H1 (cell line): Measurements from ENCODE around the gene P4HA3. TPM values are rescaled to one million over a fixed set of nuclear protein-coding genes. Genes with fewer than 3 reads are reported as not detected.

ENCODE experiments used
- CTCF ChIA-PET: fragments of 300-600 bp; sonication (Branson Sonifier 250); formaldehyde crosslinking; loops from one replicate; lab custom pipeline; 2021; ENCODE audit not compliant: partially characterized antibody; lab: Charles Lee
- POLR2A ChIA-PET: fragments of 300-600 bp; sonication (Branson Sonifier 250); formaldehyde crosslinking; loops from one replicate; lab custom pipeline; 2021; ENCODE audit warnings: inconsistent platforms; ENCODE audit not compliant: partially characterized antibody; lab: Charles Lee
- DNase-seq, 2 experiments: peaks; one replicate each; pipeline versions ENCODE4 v3.0.0 to v3.0.0-alpha.2; 2010 to 2022; ENCODE audit warnings: low spot score in 2 of 2, low read depth in 1 of 2, mixed read lengths in 1 of 2
- FAIRE-seq: peaks from 2 replicates; lab custom pipeline; 2011; peaks lifted over from hg19 to GRCh38; lab: Jason Lieb, UNC
- H2AFZ ChIP-seq: 2 replicates; pipeline ENCODE4 v1.8.1; 2012; ENCODE audit warnings: low read length, inconsistent platforms
- H2AK5ac ChIP-seq: 2 replicates; pipeline ENCODE4 v1.6.1; 2013; ENCODE audit warnings: low read depth, low read length
- H2BK120ac ChIP-seq: replicated peaks from 2 replicates; pipeline ENCODE3; 2013; ENCODE audit warnings: low read depth, low read length, inconsistent platforms
- H2BK12ac ChIP-seq: 2 replicates; pipeline ENCODE4 v1.6.1; 2013; ENCODE audit warnings: low read depth, low read length
- H2BK15ac ChIP-seq: 2 replicates; pipeline ENCODE4 v1.6.1; 2013; ENCODE audit warnings: low read length
- H2BK20ac ChIP-seq: 2 replicates; pipeline ENCODE4 v1.6.1; 2013; ENCODE audit warnings: low read length
- H2BK5ac ChIP-seq: 2 replicates; pipeline ENCODE4 v1.6.1; 2013; ENCODE audit warnings: low read depth, low read length
- H3K14ac ChIP-seq: 2 replicates; pipeline ENCODE4 v1.6.1; 2013; ENCODE audit warnings: inconsistent platforms; ENCODE audit not compliant: insufficient read length
- H3K18ac ChIP-seq: 2 replicates; pipeline ENCODE4 v1.6.1; 2013; ENCODE audit warnings: low read length; ENCODE audit errors: extremely low read depth
- H3K23ac ChIP-seq: 2 replicates; pipeline ENCODE4 v1.6.1; 2013; ENCODE audit warnings: inconsistent platforms; ENCODE audit not compliant: insufficient read length
- H3K23me2 ChIP-seq: 2 replicates; pipeline ENCODE4 v1.6.1; 2013; ENCODE audit warnings: low read depth, low read length
- H3K27ac ChIP-seq: 2 replicates; pipeline ENCODE4 v1.6.1; 2011; ENCODE audit warnings: low read depth, low read length, inconsistent platforms
- H3K27me3 ChIP-seq, 4 experiments: replicated peaks in 1 of 4; 1 replicate in 1 of 4; 2 replicates in 3 of 4; pipeline versions ENCODE4 v1.6.1 to v1.8.1; 2011 to 2013; ENCODE audit warnings: low read length in 3 of 4, mild to moderate bottlenecking in 3 of 4, inconsistent platforms in 2 of 4, mixed read lengths in 2 of 4, moderate library complexity in 1 of 4; ENCODE audit not compliant: control insufficient read depth in 3 of 4, insufficient read depth in 3 of 4; ENCODE audit errors: extremely low read depth in 1 of 4
- H3K36me3 ChIP-seq, 4 experiments: 2 replicates each; pipeline versions ENCODE4 v1.6.1 to v1.8.1; 2011 to 2013; ENCODE audit warnings: mild to moderate bottlenecking in 4 of 4, low read length in 3 of 4, moderate library complexity in 2 of 4, control low read depth in 1 of 4, inconsistent platforms in 1 of 4; ENCODE audit not compliant: insufficient read depth in 4 of 4, control insufficient read depth in 2 of 4
- H3K4ac ChIP-seq: replicated peaks from 2 replicates; pipeline ENCODE3; 2013; ENCODE audit warnings: low read length, low read depth, mixed read lengths, inconsistent platforms; ENCODE audit not compliant: insufficient read length
- H3K4me1 ChIP-seq, 4 experiments: replicated peaks in 1 of 4; 1 replicate in 1 of 4; 2 replicates in 3 of 4; pipeline versions ENCODE4 v1.6.1 to v1.8.1; 2011 to 2013; ENCODE audit warnings: low read length in 3 of 4, inconsistent platforms in 2 of 4, mixed read lengths in 1 of 4; ENCODE audit not compliant: insufficient read depth in 4 of 4, control insufficient read depth in 3 of 4
- H3K4me2 ChIP-seq, 2 experiments: 2 replicates each; pipeline versions ENCODE4 v1.6.1 to v1.8.1; 2011 to 2013; ENCODE audit warnings: low read depth in 2 of 2, low read length in 2 of 2, control low read depth in 1 of 2, inconsistent platforms in 1 of 2, mild to moderate bottlenecking in 1 of 2; ENCODE audit not compliant: insufficient read depth in 1 of 2
- H3K4me3 ChIP-seq, 4 experiments: fragments of 200-600, 300-600 bp in 1 of 4; sonication (generic), shearing (Covaris generic), sonication (Bioruptor Twin) in 1 of 4; 2 replicates each; pipeline versions ENCODE4 v1.5.1 to v1.8.1; 2011 to 2016; ENCODE audit warnings: low read length in 4 of 4, low read depth in 3 of 4, control low read depth in 2 of 4, inconsistent platforms in 2 of 4, mild to moderate bottlenecking in 2 of 4, mixed read lengths in 1 of 4, moderate library complexity in 1 of 4; ENCODE audit not compliant: insufficient read depth in 2 of 4; ENCODE audit errors: extremely low read depth in 1 of 4
- H3K56ac ChIP-seq: replicated peaks from 2 replicates; pipeline ENCODE3; 2013; ENCODE audit warnings: low read depth, mild to moderate bottlenecking, mixed read lengths, low read length, inconsistent platforms; ENCODE audit not compliant: insufficient read length
- H3K79me1 ChIP-seq: 2 replicates; pipeline ENCODE4 v1.6.1; 2013; ENCODE audit warnings: low read depth, low read length, control low read depth
- H3K79me2 ChIP-seq, 2 experiments: 2 replicates each; pipeline versions ENCODE4 v1.6.1 to v1.8.1; 2012 to 2013; ENCODE audit warnings: low read length in 2 of 2, mild to moderate bottlenecking in 2 of 2, inconsistent platforms in 1 of 2; ENCODE audit not compliant: insufficient read depth in 2 of 2, control insufficient read depth in 1 of 2
- H3K9ac ChIP-seq, 4 experiments: replicated peaks in 1 of 4; 1 replicate in 1 of 4; 2 replicates in 3 of 4; pipeline versions ENCODE4 v1.6.1 to v1.8.1; 2011 to 2013; ENCODE audit warnings: low read depth in 3 of 4, low read length in 3 of 4, control low read depth in 2 of 4, mild to moderate bottlenecking in 2 of 4, moderate library complexity in 2 of 4, inconsistent platforms in 1 of 4; ENCODE audit errors: extremely low read depth in 1 of 4
- H3K9me3 ChIP-seq, 2 experiments: 2 replicates each; pipeline versions ENCODE4 v1.6.1 to v1.8.1; 2012 to 2013; ENCODE audit warnings: mild to moderate bottlenecking in 2 of 2, moderate library complexity in 2 of 2, control low read depth in 1 of 2, inconsistent platforms in 1 of 2, low read depth in 1 of 2, low read length in 1 of 2, mixed read lengths in 1 of 2; ENCODE audit not compliant: insufficient read depth in 2 of 2
- H4K20me1 ChIP-seq, 2 experiments: replicated peaks in 1 of 2; 2 replicates each; pipeline versions ENCODE3 to v1.8.1; 2011 to 2013; ENCODE audit warnings: inconsistent platforms in 2 of 2, low read length in 2 of 2, mild to moderate bottlenecking in 1 of 2; ENCODE audit not compliant: insufficient read depth in 2 of 2, control insufficient read depth in 1 of 2
- H4K5ac ChIP-seq: 2 replicates; pipeline ENCODE4 v1.6.1; 2013; ENCODE audit warnings: low read length, low read depth, mixed read lengths, inconsistent platforms; ENCODE audit not compliant: insufficient read length
- H4K8ac ChIP-seq: 2 replicates; pipeline ENCODE4 v1.8.0; 2013; ENCODE audit warnings: mild to moderate bottlenecking, moderate library complexity, low read length, inconsistent platforms; ENCODE audit not compliant: insufficient read depth; ENCODE audit errors: extremely low read depth
- H4K91ac ChIP-seq: replicated peaks from 2 replicates; pipeline ENCODE3; 2013; ENCODE audit warnings: low read length, mixed read lengths, inconsistent platforms; ENCODE audit not compliant: insufficient read length
- ATF2 ChIP-seq: IDR thresholded peaks from 2 replicates; pipeline ENCODE4 v1.6.1; 2012; ENCODE audit warnings: low read length, inconsistent platforms
- CBX8 ChIP-seq: fragments of 300-800, 300-1000 bp; sonication (generic); IDR thresholded peaks from 2 replicates; pipeline ENCODE4 v1.7.1; 2016; ENCODE audit warnings: low read depth, low read length, borderline replicate concordance
- CTCF ChIP-seq, 3 experiments: IDR thresholded peaks; 1 replicate in 2 of 3; 2 replicates in 1 of 3; pipeline versions ENCODE4 v1.5.1 to v1.6.1; 2011; ENCODE audit warnings: low read length in 3 of 3, mild to moderate bottlenecking in 3 of 3, inconsistent platforms in 2 of 3, low read depth in 1 of 3, moderate library complexity in 1 of 3; ENCODE audit not compliant: insufficient read depth in 1 of 3; ENCODE audit errors: control extremely low read depth in 1 of 3
- EZH2 ChIP-seq: fragments of 200-600 bp; sonication (generic); IDR thresholded peaks from 2 replicates; pipeline ENCODE4 v1.7.1; 2012; ENCODE audit warnings: low read depth, mild to moderate bottlenecking, moderate library complexity, low read length, inconsistent platforms; ENCODE audit not compliant: severe bottlenecking
- GTF2F1 ChIP-seq: IDR thresholded peaks from 2 replicates; pipeline ENCODE4 v1.6.1; 2012; ENCODE audit warnings: low read depth, low read length, improper control_type of control experiment, borderline replicate concordance
- RAD21 ChIP-seq, 2 experiments: IDR thresholded peaks in 1 of 2; conservative IDR thresholded peaks in 1 of 2; 2 replicates each; pipeline ENCODE4 v1.6.1; 2011; ENCODE audit warnings: low read depth in 2 of 2, low read length in 2 of 2, improper control_type of control experiment in 1 of 2, inconsistent platforms in 1 of 2, mild to moderate bottlenecking in 1 of 2, moderate library complexity in 1 of 2
- SIX5 ChIP-seq: IDR thresholded peaks from 2 replicates; pipeline ENCODE4 v1.6.1; 2011; ENCODE audit warnings: mild to moderate bottlenecking, low read depth, low read length
- TAF7 ChIP-seq: optimal IDR thresholded peaks from 2 replicates; pipeline ENCODE3; 2011; ENCODE audit warnings: low read depth, mild to moderate bottlenecking, inconsistent platforms, low read length, moderate library complexity, borderline replicate concordance
- ZNF274 ChIP-seq: IDR thresholded peaks from 2 replicates; pipeline ENCODE4 v1.7.0; 2012; ENCODE audit warnings: low read length, borderline replicate concordance; ENCODE audit errors: extremely low read depth
- WGBS, 2 experiments: shearing (Covaris generic) in 1 of 2; methylation state at CpG; one replicate each; pipeline versions ENCODE4 v1.1.6 to v1.1.7; 2013 to 2015; ENCODE audit warnings: low lambda C conversion rate in 2 of 2, mixed read lengths in 2 of 2, inconsistent platforms in 1 of 2, low coverage in 1 of 2, missing lambda C conversion rate in 1 of 2; ENCODE audit not compliant: insufficient replicate concordance in 2 of 2, insufficient coverage in 1 of 2, insufficient read length in 1 of 2; ENCODE audit errors: extremely low coverage in 1 of 2, missing lambda C conversion rate in 1 of 2; 5-methylcytosine and 5-hydroxymethylcytosine counted together
- polyA plus RNA-seq, 7 experiments: library from polyadenylated mRNA; depleted of rRNA in 3 of 7; stranded (reverse) in 5 of 7; unstranded in 2 of 7; fragments of >200 nt in 5 of 7; fragments of 200-250 nt in 2 of 7; gene quantifications; 1 replicate in 5 of 7; 2 replicates in 1 of 7; 4 replicates in 1 of 7; pipeline versions ENCODE4 v1.2.1 to v1.2.3, GENCODE V29; 2011 to 2013; ENCODE audit warnings: missing spikeins in 2 of 7, mixed read lengths in 2 of 7
- total RNA-seq: library from RNA; stranded (reverse); fragmentation: NEBNext Ultra II Directional; extraction: Animal tissue kit (Norgen Biotek cat#: 25700); gene quantifications from 2 replicates; pipeline ENCODE4 v1.2.1, GENCODE V29; 2021

The P4HA3 gene
- total and polyA plus RNA-seq, 2 of the 8 experiments (the other 6 are each of a cell fraction or from before 2014, with no cell fraction given): 0.06 TPM; not detected in 1

- H2BK5ac ChIP-seq: no peak overlapping the region
- no peak overlapping the region for H2AFZ ChIP-seq
- no peaks in the 10 kb centered on the region for H3K36me3 ChIP-seq
- H4K91ac ChIP-seq: no peak overlapping the region
- no peaks in the 10 kb centered on the region for H3K79me1 ChIP-seq
- no peak for FAIRE-seq
- no peak overlapping the region for H2AK5ac ChIP-seq
- H2BK20ac ChIP-seq: no peak overlapping the region
- H2BK120ac ChIP-seq: no peak overlapping the region
- H3K27me3 ChIP-seq: no peaks in the 10 kb centered on the region
- H3K23me2 ChIP-seq: no peaks in the 10 kb centered on the region
- H3K27ac ChIP-seq: no peak overlapping the region
- ChIA-PET CTCF (interaction anchor here (0.8 to 5.1 kb wide), 5 partner anchors 9 to 127 kb away, joined by 3 to 34 read pairs (median 5); no protein-coding TSS in a partner anchor), POLR2A (no interaction called here)
- H3K9me3 ChIP-seq: peaks cover 0 to under 1% of the 10 kb centered on the region in 2 experiments; a peak in 1 of 4 replicates
- no peak overlapping the region for H3K9ac ChIP-seq
- H3K4me3 ChIP-seq: no peak overlapping the region
- H2BK15ac ChIP-seq: no peak overlapping the region
- no peak overlapping the region for H4K5ac ChIP-seq
- no peaks in the 10 kb centered on the region for H3K4me1 ChIP-seq
- no peak overlapping the region for H4K8ac ChIP-seq
- H2BK12ac ChIP-seq: no peak overlapping the region
- no peaks in the 10 kb centered on the region for H4K20me1 ChIP-seq
- no peaks in the 10 kb centered on the region for H3K79me2 ChIP-seq
- no peak overlapping the region for H3K4ac ChIP-seq
- no peak for DNase-seq
- 85% methylated on average over 2 of the region's 2 CpGs; no CpG with 5 or more reads in 1 of the 2 experiments for WGBS, 2 experiments
- no peak overlapping the region for H3K4me2 ChIP-seq
- no peak overlapping the region for H3K56ac ChIP-seq
- no peak overlapping the region for H3K23ac ChIP-seq
- H3K18ac ChIP-seq: no peak overlapping the region
- no peak overlapping the region for H3K14ac ChIP-seq
- TF ChIP-seq CBX8: no peak
- TF ChIP-seq ZNF274: no peak
- no peak for TF ChIP-seq SIX5
- no peak for TF ChIP-seq RAD21 (IDR thresholded peaks at IDR 0.05 in 1 of 2, conservative IDR thresholded peaks at IDR 0.05 in 1 of 2; ENCODE audit: low read depth in 2 of 2, low read length in 2 of 2)
- no peak for TF ChIP-seq TAF7
- no peak for TF ChIP-seq ATF2
- no peak for TF ChIP-seq EZH2
- no peak for TF ChIP-seq CTCF (IDR thresholded peaks at IDR 0.05; ENCODE audit: control extremely low read depth in 1 of 3, insufficient read depth in 1 of 3, low read depth in 1 of 3, low read length in 3 of 3)
- no peak for TF ChIP-seq GTF2F1
These were observed 11.2 kb upstream of the P4HA3 start for GRCh38 chr11:74322667-74323066.
